ENCODE results near the gene ARMC3.

DNA sequence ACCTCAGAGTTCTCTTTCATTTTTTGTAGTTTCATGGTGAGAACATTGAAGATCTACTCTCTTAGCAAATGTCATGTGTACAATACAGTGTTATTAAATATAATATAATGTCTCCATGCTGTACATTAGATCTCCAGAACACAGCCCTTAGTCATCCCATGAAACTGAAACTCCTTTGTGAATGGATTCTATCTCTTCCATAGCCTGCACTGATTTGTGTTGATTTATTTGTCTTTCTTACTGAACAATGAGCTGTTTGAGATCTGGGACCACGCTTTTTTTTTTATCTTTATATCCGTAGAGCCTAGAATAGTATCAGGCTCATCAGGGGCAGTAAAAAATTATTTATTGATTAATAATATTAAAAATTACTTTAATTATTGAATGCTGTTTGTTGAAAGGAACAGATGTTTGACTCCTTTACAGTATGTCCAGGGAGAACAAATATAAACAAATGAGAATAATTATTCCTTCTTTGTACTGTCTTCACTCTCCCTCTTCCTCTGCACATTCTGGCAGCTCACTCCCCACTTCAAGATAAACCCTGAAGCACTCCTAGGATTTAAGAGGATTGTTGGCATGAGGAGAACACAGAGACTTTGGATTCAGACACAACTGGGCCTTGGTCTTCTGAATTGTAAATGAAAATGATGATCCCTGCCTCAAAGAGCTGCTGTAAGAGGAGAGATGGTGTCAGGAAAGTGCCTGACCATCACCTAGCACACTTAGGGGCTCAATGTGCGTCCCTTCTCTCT, 85.9 kb downstream of the ARMC3 start:
- TF ChIP-seq EZH2 (IDR thresholded peaks at IDR 0.05; ENCODE audit: borderline replicate concordance, low read length), result no peak
- TF ChIP-seq CTCF (conservative IDR thresholded peaks at IDR 0.05 in 1 of 2, IDR thresholded peaks at IDR 0.05 in 1 of 2; ENCODE audit: extremely low read depth in 1 of 2, insufficient read depth in 1 of 2, low read depth in 1 of 2, low read length in 2 of 2), result no peak

Data from mammary epithelial cell (primary cell).